Caki2 (cell line): ENCODE results near the gene PDSS2. TPM values are rescaled to one million over a fixed set of nuclear protein-coding genes. Genes with fewer than 3 reads are reported as not detected.
"Not testable (repeated sequence)": the region's sequence is repeated elsewhere in the genome, so short reads cannot be mapped to it uniquely, and the experiment has no call there.

Experiments used
- DNase-seq: peaks from one replicate; pipeline ENCODE4 v3.0.0-alpha.2; 2015; ENCODE audit warnings: low read depth
- in situ Hi-C: cut with HindIII; loops from 2 replicates; pipeline ENCODE4 v1.10.0; 2016; ENCODE audit warnings: low sequenced_read_pairs, low pct_unique_long_range_greater_than_20kb, mixed read lengths
- total RNA-seq: library from RNA; depleted of rRNA; stranded (reverse); fragments of >200 nt; shearing (Covaris generic); gene quantifications from 2 replicates; pipeline ENCODE4 v1.2.3, GENCODE V29; 2014; ENCODE audit warnings: low replicate concordance

PDSS2 gene
- total RNA-seq, 1 experiment from 2014 or later, result 21.1 TPM

- DNase-seq, result no peak
- in situ Hi-C loops, result no loop called here
These were observed 19.8 kb upstream of the PDSS2 start for GRCh38 chr6:107479089-107479690.

- DNase-seq, in situ Hi-C loops: not testable (repeated sequence)
These were observed 16.5 kb upstream of the PDSS2 start for GRCh38 chr6:107475826-107476225.

- in situ Hi-C loops, result not testable (repeated sequence)
These were observed 16.0 kb upstream of the PDSS2 start for GRCh38 chr6:107475360-107475759.

GRCh38 chr6:107473660-107474059, 14.3 kb upstream of the PDSS2 start:
- in situ Hi-C loops, result no loop called here
- DNase-seq, result no peak

More at GRCh38 chr6:107475360-107475759, 16.0 kb upstream of the PDSS2 start:
- DNase-seq, result not testable (repeated sequence)

- no peak for DNase-seq
- in situ Hi-C loops, result no loop called here
These were observed 11.0 kb upstream of the PDSS2 start for GRCh38 chr6:107470364-107470763.

- in situ Hi-C loops, result no loop called here
- DNase-seq, result no peak
These were observed 6.7 kb upstream of the PDSS2 start for GRCh38 chr6:107466062-107466461.

- in situ Hi-C loops, result no loop called here
- no peak for DNase-seq
These were observed 793 bp upstream of the PDSS2 start for GRCh38 chr6:107460083-107460631.

GRCh38 chr6:107458672-107459282, 587 bp downstream of the PDSS2 start:
- peak; percentile 37 for DNase-seq
- in situ Hi-C loops, result no loop called here

- DNase-seq, result no peak
- in situ Hi-C loops, result no loop called here
These were observed 10.6 kb downstream of the PDSS2 start for GRCh38 chr6:107448776-107449175.

- in situ Hi-C loops, result no loop called here
- no peak for DNase-seq
These were observed 11.6 kb downstream of the PDSS2 start for GRCh38 chr6:107447663-107448216.

GRCh38 chr6:107444277-107444676, 15.1 kb downstream of the PDSS2 start:
- no peak for DNase-seq

GRCh38 chr6:107443608-107444267, 15.6 kb downstream of the PDSS2 start:
- DNase-seq, result no peak
- in situ Hi-C loops, result no loop called here

More at GRCh38 chr6:107444277-107444676, 15.1 kb downstream of the PDSS2 start:
- in situ Hi-C loops, result no loop called here

- no peak for DNase-seq
- in situ Hi-C loops, result no loop called here
These were observed 16.3 kb downstream of the PDSS2 start for GRCh38 chr6:107442938-107443607.

- in situ Hi-C loops, result no loop called here
- no peak for DNase-seq
These were observed 17.7 kb downstream of the PDSS2 start for GRCh38 chr6:107441682-107442081.

GRCh38 chr6:107440936-107441335, 18.4 kb downstream of the PDSS2 start:
- in situ Hi-C loops, result no loop called here

GRCh38 chr6:107439406-107439805, 20.0 kb downstream of the PDSS2 start:
- no peak for DNase-seq
- in situ Hi-C loops, result no loop called here

More at GRCh38 chr6:107440936-107441335, 18.4 kb downstream of the PDSS2 start:
- no peak for DNase-seq

GRCh38 chr6:107437691-107438090, 21.7 kb downstream of the PDSS2 start:
- in situ Hi-C loops, result no loop called here
- no peak for DNase-seq

- no peak for DNase-seq
- in situ Hi-C loops, result no loop called here
These were observed 22.5 kb downstream of the PDSS2 start for GRCh38 chr6:107436881-107437280.
